Adrenal gland (tissue), 5 donors: Measurements from ENCODE around the gene CUL2.

ENCODE experiments used
- CTCF ChIP-seq, 6 experiments: fragments of 450-650 bp in 4 of 6; fragments of 200-600 bp in 2 of 6; sonication (generic) in 1 of 6; IDR thresholded peaks; 1 replicate in 5 of 6; 2 replicates in 1 of 6; pipeline versions ENCODE4 v1.5.1 to v1.8.0; 2016 to 2021; ENCODE audit warnings: antibody characterized with exemption in 6 of 6, mild to moderate bottlenecking in 2 of 6, moderate library complexity in 1 of 6
- POLR2A ChIP-seq, 2 donors: fragments of 450-650 bp; IDR thresholded peaks; one replicate each; pipeline ENCODE4 v1.6.1; 2017; ENCODE audit warnings: antibody characterized with exemption in 2 of 2, mild to moderate bottlenecking in 2 of 2, moderate library complexity in 1 of 2
- donor health status: DM: no; HTN: no; CAD: no.

DNA sequence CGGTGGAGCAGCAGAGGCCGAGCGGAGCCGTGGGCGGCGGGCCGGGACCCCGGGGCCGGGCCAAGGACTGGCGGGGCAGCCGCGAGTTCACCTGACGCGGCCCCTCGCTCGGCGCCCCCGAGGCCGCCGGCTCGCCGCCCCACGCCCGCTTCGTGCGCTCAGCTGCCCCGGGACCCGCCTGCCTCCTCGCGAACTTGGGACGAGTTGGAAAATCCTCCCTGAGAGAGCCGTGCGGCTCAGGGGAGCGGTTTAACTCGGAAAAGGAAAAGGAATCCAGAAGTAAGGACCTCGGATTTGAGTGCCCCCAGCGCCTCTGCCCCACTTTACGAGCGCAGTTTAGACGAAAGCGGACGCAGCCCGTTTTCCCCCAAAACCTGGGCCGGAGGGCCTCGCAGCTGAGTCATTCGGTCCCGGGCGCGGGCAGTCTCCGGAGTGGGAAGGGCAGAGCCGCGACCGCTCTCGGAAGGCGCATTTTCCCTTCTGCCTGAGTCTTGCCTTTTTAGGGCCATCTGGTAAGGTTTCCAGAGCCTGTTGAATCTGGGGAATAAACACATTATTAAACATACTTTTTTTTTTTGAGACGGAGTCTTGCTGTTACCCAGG is 37.2 kb upstream of the CUL2 start:
- TF ChIP-seq CTCF (IDR thresholded peaks at IDR 0.05) (no peak), POLR2A (IDR thresholded peaks at IDR 0.05) (no peak)
